Hematopoietic multipotent progenitor cell (in vitro differentiated cells): ENCODE measurements around the gene PIPOX. TPM values are rescaled to one million over a fixed set of nuclear protein-coding genes. Genes with fewer than 3 reads are reported as not detected.

Experiments used
- DNase-seq, 3 donors: peaks; one replicate each; pipeline ENCODE4 v3.0.0-alpha.2; 2011 to 2015; ENCODE audit warnings: low read depth in 2 of 3, low spot score in 2 of 3
- total RNA-seq: library from RNA; depleted of rRNA; stranded (reverse); fragments of >200 nt; gene quantifications from one replicate; pipeline ENCODE4 v1.2.3, GENCODE V29; 2012

Gene PIPOX, protein sequence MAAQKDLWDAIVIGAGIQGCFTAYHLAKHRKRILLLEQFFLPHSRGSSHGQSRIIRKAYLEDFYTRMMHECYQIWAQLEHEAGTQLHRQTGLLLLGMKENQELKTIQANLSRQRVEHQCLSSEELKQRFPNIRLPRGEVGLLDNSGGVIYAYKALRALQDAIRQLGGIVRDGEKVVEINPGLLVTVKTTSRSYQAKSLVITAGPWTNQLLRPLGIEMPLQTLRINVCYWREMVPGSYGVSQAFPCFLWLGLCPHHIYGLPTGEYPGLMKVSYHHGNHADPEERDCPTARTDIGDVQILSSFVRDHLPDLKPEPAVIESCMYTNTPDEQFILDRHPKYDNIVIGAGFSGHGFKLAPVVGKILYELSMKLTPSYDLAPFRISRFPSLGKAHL
- total RNA-seq: 9.7 TPM

DNA sequence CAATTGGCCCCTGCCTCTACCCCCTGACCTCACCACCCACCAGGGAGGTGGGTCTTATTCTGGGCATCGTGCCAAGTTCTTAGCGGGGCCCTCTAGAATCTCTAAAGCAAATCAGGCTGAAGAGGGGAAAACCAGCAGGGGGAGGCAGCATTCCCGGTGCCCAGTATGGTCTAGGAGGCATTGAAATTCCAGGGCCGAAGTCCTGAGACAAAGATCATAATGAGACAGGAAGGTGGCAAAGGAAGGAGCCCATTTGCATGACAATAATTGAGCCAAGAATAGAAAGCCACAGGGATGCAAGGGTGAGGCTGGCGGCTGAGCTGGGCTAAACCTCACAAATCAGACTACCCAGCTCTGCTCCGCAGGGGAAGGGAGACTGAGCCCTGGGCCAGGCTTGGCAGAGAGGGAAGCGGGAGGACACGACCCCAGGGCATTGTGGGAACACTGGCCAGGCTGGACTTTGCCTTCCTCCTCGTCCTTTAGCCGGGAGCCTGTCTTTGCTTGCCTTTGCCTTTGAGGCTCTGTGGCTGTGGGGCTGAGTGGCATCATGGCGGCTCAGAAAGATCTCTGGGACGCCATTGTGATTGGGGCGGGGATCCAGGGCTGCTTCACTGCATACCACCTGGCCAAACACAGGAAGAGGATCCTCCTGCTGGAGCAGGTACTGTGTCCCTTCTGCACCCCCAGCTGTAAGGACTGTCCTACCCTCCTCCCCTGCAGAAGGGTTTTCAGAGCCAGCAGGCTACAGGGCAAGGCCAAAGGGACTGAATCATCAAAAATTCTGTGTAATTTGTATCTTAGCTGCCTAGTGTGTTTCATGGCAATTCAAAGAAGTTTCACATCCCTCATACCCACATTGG lies at the start of gene PIPOX:
Gene PIPOX, plus strand, starts transcription at position 463 of the 860 bp plus-strand sequence. Its CDS starts 85 bp downstream, at position 548.
- peak in 2 of 3 donors; percentile 64 to 73 for DNase-seq

DNA sequence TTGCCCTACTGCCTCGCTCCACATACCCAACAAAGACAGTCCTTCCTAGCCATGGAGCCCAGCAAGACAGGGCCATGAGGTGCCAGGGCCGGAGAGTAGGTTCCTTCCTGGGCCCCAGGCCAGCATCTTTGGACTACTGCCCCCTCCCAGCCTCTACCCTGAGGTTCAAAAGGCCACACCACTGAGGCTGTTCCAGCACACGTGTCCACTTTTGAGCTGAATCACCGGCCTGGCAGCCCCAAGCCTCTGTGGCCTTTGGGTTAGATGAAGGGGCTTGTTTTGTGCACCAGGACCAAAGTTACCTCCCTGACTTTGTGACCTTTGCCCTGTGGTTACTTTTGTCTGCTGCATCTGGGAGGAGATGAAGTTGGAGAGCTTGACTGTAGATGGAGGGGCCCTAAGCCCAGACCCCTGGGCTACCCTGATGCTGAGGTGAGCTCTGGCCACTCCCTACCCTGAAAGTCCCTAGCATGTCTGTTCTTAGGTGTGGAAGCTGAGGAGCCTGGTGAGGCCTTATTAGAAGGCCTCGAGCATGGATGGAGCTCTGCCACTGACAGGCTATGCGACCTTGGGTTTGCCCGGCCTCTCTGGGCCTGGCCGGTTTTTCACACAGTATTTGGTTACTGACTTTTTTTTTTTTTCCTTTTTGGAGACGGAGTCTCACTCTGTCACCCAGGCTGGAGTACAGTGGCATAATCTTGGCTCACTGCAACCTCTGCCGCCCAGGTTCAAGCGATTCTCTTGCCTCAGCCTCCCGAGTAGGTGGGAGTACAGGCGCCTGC lies 49.1 kb upstream of the PIPOX start:
- DNase-seq: no peak

DNA sequence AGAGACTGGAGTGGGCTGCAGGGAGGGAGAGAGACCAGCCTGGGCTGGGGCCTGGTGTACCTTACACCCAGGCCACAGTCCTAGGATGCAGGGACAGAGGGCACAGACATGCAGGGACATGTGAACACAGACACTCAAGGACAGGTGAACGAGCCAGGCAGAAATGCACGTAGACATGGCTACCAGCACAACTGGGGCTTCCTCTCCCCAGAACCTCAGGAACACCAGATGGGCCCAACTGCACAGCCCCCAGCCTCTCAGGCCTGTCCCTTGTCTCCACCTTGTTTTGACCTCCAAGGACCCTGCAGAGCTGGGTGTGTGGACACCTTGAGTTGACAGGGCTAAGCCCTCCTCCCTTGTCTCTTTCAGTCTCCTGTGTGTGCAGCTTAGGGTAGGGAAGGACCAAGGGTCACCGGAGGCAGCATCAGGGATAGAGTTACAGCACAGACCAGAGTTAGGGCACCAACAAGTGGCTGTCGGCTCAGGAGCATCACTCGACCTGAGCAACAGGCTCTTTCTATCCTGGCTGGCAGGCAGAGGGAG lies 46.3 kb upstream of the PIPOX start:
- DNase-seq: no peak

DNA sequence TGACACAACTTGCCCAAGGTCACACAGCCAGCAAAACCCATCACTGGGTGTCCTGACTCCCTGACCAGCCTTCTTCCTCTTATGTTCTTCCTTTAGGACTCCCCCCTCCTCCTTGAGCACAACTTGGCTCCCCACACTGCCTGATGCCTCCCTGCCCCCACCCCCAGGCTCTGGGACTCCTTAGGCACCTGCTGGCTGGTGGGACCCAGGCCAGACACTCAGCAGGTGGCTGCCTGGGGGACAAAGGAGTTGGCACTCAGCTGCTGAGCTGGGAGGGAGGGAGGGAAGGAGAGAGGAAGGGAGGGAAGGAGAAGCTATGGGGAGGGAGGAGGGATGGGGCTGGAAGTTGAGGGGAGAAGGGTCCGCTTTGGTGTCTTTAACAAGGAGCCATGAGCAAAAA lies 45.1 kb upstream of the PIPOX start:
- DNase-seq: no peak

DNA sequence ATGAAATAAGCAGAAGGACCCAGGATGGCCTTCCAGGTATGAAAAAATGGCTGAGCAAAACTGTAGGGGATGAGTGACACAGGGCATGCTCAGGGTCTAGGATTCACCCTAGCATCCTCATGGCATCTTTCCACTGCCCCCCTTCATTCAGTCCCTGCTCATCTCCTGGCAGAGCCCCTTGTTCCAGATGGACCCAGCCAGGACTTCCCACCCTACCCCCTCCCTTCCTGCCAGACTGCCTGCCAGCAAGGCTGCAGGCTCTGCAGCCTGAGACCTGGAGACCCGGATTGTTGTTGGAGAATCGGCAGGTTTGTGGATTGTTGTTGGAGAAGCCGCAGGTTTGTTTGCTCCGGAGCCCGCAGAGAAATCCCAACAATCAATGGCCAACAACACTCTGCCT lies 43.7 kb upstream of the PIPOX start:
- no peak for DNase-seq

DNA sequence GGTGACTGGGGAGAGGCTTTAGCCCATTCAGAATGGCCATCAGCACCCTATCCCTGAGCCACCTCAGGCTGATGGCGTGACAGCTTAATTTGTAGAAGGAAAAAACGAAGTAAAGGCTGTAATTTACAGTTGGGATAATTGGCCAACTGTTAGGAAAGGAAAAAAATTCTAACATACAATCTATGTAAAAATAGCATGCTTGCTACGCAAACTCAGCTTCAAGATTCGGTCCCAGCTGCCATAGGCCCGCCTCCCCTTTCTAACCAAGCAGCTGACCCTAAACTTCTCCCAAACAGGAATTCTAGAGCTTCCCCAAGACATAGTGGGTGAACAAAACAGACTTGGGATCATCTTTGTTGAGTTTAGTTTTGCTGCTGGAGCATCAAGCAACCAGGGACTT lies 42.0 kb upstream of the PIPOX start:
- DNase-seq: no peak

DNA sequence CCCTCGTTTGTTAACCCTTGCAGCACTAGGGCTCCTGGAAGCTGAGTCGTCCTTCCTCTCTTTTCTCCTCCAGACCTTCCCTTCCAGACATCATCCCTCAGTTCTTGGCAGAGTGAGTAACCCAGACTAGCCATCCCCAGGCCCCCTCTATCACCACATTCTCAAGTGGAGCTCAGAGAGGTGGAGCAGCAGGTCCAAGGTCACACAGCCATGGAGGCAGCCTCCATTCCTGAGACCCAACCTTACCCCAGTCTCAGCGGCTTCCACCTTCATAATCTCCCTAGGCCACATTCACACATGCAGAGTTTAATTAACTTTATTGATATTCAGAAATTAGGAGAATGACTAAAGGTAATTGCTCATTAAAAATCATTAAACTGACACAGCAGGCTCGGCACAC lies 40.1 kb upstream of the PIPOX start:
- no peak for DNase-seq

DNA sequence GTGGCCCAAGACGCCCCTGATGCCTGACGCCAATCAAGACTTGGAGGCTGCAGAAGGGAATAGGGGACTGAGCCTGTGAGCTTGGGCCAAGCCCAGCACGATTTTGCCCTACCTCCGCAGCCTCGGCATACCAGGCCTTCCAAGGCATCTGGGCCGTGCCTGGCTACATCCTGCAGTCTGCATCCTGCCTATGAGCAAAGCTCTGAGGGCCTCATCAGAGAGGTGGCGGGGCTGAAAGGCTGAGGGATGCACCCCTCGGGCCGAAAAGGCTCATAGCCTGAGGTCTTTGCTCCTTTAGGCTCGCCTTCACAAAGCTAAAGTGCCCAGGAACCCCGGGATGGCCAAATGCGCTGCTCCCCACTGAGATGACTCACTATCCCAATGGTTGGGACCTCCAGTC lies 39.7 kb upstream of the PIPOX start:
- DNase-seq: no peak

DNA sequence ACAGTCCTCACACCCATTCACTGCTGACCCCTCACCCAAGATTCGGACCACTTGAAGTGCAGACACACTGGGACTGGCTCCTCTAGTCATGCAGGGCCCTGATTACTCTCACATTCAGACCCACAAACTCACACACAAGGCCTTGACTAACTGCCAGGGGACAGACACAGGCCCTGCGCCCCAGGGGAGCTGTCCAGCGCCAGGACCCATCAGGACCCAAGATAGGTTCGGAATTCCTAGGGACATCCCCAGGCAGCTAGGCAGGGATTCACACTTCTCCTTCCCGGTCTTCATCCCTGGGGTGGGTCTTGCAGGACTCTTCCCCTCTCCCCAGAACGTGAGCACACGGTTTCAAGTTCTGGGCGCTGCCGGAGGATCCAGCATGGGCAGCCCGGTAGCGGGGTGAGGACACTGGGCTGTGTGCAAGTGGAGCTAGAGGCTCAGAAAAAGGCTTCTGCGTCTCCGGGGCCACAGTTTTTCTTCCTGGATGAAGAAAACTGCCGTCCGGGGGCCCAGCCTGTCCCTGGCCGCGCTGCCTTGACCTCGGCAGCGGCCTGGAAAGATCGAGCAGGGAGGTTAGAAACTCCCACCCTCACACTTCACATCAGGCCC lies 38.8 kb upstream of the PIPOX start:
- DNase-seq: no peak

DNA sequence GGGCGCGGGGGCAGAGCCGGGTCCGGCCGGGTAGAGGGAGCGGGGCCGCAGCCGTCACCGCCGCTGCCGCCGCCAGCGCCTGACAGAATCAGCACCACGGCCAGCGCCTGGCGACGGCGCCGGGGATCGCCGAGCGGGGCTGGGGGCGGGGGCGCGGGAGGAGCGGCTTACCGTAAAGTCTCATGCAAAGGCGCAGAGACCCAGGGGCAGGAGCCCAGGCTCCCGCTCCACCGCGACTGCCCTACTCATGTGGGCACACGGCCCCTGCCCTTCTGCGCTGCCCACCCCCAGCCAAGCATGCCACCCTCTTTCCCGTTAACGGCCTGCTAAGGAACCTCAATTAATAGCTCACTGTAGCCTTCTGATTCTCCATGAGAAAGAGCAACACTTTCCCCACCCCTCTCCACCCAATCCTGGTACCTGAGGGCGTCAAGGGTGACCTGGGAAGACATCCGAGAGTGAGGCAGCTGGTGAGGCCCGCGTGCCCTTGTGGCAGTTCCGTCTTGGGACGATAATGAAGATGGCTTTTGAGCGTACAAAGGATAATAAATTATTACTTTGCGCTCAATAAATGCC lies 36.9 kb upstream of the PIPOX start, which contains the start of gene SEZ6:
Gene SEZ6, minus strand, starts transcription at position 98 of the 576 bp plus-strand sequence. CDS start 164 bp downstream, outside the sequence.
- DNase-seq: peak in 2 of 3 donors; percentile 71 to 77

DNA sequence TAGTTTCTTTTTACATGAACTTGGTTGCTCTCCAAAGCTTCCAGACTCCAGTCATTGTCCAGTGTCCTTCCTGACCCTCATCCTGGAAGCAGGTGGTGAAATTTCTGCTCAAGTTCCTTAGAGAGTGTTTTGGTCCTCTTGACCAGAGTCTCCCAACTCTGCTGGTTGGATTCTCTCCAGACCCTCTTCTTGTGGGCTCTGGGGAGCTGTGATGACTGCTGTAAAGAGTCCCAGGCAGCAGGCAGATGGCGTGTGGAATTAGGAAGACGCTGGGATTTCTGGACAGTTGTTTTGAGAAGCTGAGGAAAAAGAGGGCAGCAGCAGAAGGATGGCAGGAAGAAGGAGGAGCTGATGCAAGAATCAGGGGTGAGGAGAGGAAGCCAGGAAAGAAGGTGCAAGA lies 35.5 kb upstream of the PIPOX start:
- no peak for DNase-seq

DNA sequence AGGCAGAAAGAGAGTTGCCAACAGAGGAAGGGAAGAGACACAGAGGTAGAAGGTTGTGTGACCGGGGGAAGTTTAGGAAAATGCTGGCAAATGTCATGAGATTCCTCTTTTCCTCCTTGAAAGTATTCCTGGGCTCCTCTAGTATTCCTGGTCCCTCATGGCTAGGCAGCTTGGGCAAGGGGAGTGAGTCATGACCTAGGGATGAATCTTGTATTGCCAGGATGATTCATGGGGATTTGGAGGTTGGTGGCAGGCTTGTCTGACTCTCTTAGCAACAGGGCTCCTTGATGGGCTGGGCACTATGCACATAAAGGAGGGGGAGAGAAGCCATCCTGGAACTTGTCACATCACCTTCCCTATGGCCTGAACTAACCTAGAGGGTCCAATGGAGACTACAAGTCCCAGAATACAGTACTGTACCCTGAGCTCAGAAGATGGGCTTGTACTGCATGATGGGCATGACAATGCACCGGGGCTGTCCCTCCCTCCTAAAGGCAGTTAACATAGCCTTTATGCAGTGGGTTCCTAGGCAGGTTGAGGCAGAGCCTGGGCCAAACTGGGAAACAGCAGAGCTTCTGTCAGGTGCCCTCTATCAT lies 35.0 kb upstream of the PIPOX start:
- DNase-seq: no peak

DNA sequence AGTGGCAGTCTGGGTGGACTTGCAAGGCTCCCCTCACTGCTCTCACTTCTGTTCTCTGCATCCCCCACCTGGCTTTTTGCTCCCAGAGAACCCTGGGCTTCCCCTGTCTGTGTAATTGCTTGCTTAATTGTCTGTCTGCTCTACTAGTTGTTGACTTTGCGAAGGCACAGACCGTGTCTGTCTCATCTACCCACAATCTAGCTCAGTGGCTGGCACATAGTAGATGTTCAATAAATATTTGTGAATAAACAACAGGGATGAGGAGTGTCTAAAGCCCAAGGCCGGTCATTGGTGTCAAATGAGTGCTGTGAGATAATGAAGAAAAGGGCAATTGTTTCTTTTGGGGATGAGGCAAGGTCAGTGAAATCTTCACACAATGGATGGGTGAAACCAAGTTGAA lies 34.4 kb upstream of the PIPOX start:
- no peak for DNase-seq

DNA sequence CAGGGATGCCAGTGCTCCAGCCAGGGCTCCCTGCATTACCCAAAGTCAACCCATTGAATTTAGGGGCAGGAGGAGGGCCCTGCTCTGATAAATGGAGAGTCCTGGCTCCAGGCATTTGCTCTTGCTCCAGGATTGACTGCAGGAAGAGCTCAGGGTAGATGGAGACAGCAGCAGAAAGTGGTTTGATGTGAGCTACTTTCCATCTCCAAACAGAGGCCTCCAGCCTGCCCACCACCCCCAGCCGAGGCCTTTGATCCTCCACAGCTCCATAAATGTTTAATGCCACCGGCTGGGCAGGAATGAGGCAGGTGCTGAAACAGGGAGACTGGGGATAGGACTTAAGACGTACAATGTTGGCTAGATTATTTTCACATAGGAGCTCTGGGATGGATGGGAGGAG lies 32.8 kb upstream of the PIPOX start:
- no peak for DNase-seq

DNA sequence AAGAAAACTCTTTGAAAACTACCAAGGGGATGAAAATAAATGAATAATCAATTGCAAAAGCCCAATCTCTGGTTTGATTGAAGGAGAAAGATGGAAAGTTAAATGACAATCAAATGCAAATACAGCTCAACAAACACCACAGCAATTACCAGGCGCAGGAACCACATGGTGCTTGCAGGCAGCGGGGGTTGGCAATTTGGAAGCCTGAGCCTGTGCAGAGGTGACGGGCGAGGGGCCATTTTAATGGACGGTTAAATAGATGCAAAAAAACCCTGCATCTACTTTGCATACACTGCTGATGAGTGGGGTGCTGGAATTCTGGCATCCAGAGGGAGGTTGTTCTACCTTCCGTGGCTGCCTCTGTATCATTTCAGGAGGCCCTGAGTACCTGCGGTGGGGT lies 32.4 kb upstream of the PIPOX start:
- DNase-seq: no peak

DNA sequence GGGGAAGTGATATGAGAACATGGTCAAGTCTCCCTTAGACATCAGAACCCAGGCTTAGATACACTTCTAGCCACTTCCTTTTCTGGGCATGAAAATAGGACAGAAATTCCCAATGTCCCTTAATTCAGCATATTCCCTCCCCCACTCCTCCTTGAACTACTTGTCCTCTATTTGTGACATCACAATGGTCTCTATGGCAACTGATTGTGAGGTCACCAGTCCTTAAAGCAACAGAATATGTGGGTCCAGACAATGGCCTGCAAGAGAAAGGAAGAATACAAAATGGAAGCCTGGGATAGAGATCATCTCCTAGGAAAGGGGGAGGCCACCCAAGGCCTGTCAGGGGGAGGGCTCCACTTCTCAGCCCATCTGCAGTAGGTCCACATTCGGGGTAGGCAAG lies 30.4 kb upstream of the PIPOX start:
- DNase-seq: no peak

DNA sequence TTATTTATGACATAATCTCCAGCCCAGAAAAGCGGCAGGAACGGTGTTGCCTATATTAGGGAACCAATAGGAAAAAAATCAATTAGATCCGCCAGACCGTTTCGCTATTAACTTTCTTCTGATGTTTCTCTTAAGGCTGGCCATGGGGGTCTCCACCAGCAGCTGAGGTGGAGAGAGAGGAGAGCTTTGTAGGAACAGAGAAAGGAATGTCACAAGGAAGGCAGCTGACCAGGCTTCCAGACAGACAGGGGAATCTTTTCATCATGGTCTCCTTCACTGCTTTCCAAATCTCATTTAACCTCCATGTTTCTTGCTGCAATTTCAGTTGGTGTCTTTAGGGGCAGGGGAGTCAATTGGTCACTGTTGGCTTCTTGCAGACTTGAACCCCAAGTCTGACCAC lies 28.2 kb upstream of the PIPOX start:
- no peak for DNase-seq

DNA sequence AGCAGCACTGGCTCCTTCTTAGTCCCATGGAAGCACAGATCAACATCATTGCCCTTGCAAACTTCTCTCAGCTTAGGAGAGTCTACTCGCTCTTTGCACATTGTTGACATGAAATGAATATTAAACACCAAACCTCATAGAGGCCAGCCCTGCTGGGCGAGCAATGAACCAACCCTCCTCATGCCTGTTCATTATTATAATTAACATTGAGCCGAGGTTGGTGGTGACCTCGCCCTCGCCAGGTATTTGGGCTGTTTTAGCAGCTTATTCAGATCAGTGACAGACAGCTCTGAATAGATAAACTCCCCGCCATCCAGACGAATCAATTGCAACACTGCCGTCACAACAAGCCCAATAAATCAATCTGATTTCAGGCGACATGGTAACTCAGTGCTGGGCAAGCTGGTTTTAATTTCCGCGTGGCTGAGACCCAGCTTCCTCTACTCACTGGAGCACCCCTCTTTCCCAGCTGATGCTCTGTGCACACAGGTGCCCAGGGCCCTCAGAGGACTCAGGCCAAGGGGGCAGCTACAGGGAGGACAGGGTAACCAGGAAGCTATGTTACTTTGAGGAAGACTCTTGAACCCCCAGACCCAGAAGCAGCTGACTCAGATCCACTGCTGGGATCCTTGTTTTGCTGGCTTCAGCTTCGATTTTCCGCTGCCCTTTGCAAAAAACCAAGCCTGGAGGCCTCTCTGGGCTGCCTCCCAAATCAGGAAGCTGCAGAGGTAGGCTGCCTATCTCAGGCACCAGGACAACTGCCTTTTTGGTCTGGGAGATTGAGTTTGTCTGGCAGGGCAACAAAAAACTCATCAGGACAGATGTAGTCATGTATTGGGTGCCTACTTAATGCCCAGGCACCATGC lies 26.4 kb upstream of the PIPOX start:
- DNase-seq: no peak
